Measurements from ENCODE around the gene CFB. TPM values are rescaled to one million over a fixed set of nuclear protein-coding genes. Genes with fewer than 3 reads are reported as not detected.
"Not testable (repeated sequence)": the region's sequence is repeated elsewhere in the genome, so short reads cannot be mapped to it uniquely, and the experiment has no call there.

CFB gene
- total RNA-seq, 4 donors from 2014 or later, result 9.0 to 59.7 (median 39.6) TPM

GRCh38 chr6:31977816-31978431 is 32.0 kb downstream of the CFB start:
- H3K4me1 ChIP-seq, result peaks cover 6 to 9% (median 7%) of the 10 kb centered on the region in 4 donors
- no peak overlapping the region for H3K4me3 ChIP-seq
- H3K27me3 ChIP-seq, result no peaks in the 10 kb centered on the region
- no peak for DNase-seq
- H3K27ac ChIP-seq, result no peak overlapping the region
- intact Hi-C loops (cut with DNase I; ENCODE audit: low total_unique reads) (no loop called here), in situ Hi-C loops (cut with MboI; ENCODE audit: low pct_ligation_motif_present in 1 of 4, low pct_unique_long_range_greater_than_20kb in 1 of 4, low sequenced_read_pairs in 3 of 4) (no loop called here)
- WGBS, 2 donors (ENCODE audit: low coverage in 1 of 2), result 95 to 96% methylated on average over 5 to 12 of the region's 12 CpGs
- no peaks in the 10 kb centered on the region for H3K9me3 ChIP-seq
- no peak for TF ChIP-seq POLR2A (IDR thresholded peaks at IDR 0.05)
- H3K36me3 ChIP-seq, result peaks cover 0 to 5% (median 2%) of the 10 kb centered on the region in 4 donors

GRCh38 chr6:31978831-31979230 is 32.9 kb downstream of the CFB start:
- Histone ChIP-seq H3K4me1 (no peaks in the 10 kb centered on the region), H3K27me3 (no peaks in the 10 kb centered on the region), H3K36me3 (peaks cover 0 to 5% (median 2%) of the 10 kb centered on the region in 4 donors), H3K27ac (no peak overlapping the region), H3K4me3 (no peak overlapping the region), H3K9me3 (no peaks in the 10 kb centered on the region)
- intact Hi-C loops (cut with DNase I; ENCODE audit: low total_unique reads), result no loop called here
- DNase-seq, result no peak
- 91 to 100% methylated on average over 1 to 5 of the region's 5 CpGs for WGBS, 2 donors (ENCODE audit: low coverage in 1 of 2)
- TF ChIP-seq EP300 (IDR thresholded peaks at IDR 0.05; ENCODE audit: low read depth) (no peak), CTCF (IDR thresholded peaks at IDR 0.05) (no peak), POLR2A (IDR thresholded peaks at IDR 0.05) (no peak), POLR2AphosphoS5 (IDR thresholded peaks at IDR 0.05) (no peak)
- in situ Hi-C loops (cut with MboI; ENCODE audit: low pct_ligation_motif_present in 1 of 4, low pct_unique_long_range_greater_than_20kb in 1 of 4, low sequenced_read_pairs in 3 of 4), result no loop called here

GRCh38 chr6:31979238-31979898 is 33.5 kb downstream of the CFB start:
- H3K4me3 ChIP-seq, result no peak overlapping the region
- intact Hi-C loops (cut with DNase I; ENCODE audit: low total_unique reads) (no loop called here), in situ Hi-C loops (cut with MboI; ENCODE audit: low pct_ligation_motif_present in 1 of 4, low pct_unique_long_range_greater_than_20kb in 1 of 4, low sequenced_read_pairs in 3 of 4) (no loop called here)
- no peak overlapping the region for H3K27ac ChIP-seq
- H3K4me1 ChIP-seq, result no peaks in the 10 kb centered on the region
- no peak for TF ChIP-seq EP300 (IDR thresholded peaks at IDR 0.05; ENCODE audit: low read depth)
- WGBS, 2 donors (ENCODE audit: low coverage in 1 of 2), result 95% methylated on average over 3 of the region's 3 CpGs; no CpG with 5 or more reads in 1 of the 2 donors
- H3K27me3 ChIP-seq, result no peaks in the 10 kb centered on the region
- H3K9me3 ChIP-seq, result no peaks in the 10 kb centered on the region
- H3K36me3 ChIP-seq, result peaks cover 0 to 5% (median 2%) of the 10 kb centered on the region in 4 donors
- no peak for DNase-seq

- H3K9me3 ChIP-seq; H3K27ac ChIP-seq; H3K27me3 ChIP-seq; H3K4me3 ChIP-seq; H3K36me3 ChIP-seq; in situ Hi-C loops (cut with MboI; ENCODE audit: low pct_ligation_motif_present in 1 of 4, low pct_unique_long_range_greater_than_20kb in 1 of 4, low sequenced_read_pairs in 3 of 4); intact Hi-C loops (cut with DNase I; ENCODE audit: low total_unique reads); DNase-seq; H3K4me1 ChIP-seq: not testable (repeated sequence)
- 70 to 96% methylated on average over 2 to 5 of the region's 13 CpGs for WGBS, 2 donors (ENCODE audit: low coverage in 1 of 2)
Measured at GRCh38 chr6:31980195-31980876, 34.4 kb downstream of the CFB start.

GRCh38 chr6:31980998-31981397 is 35.1 kb downstream of the CFB start:
- WGBS, 2 donors (ENCODE audit: low coverage in 1 of 2), result no CpG with 5 or more reads among the region's 5 CpGs
- H3K4me1 ChIP-seq; H3K36me3 ChIP-seq; intact Hi-C loops (cut with DNase I; ENCODE audit: low total_unique reads); in situ Hi-C loops (cut with MboI; ENCODE audit: low pct_ligation_motif_present in 1 of 4, low pct_unique_long_range_greater_than_20kb in 1 of 4, low sequenced_read_pairs in 3 of 4); H3K27me3 ChIP-seq; DNase-seq; H3K27ac ChIP-seq; H3K9me3 ChIP-seq; H3K4me3 ChIP-seq: not testable (repeated sequence)

- no CpG with 5 or more reads among the region's 7 CpGs for WGBS, 2 donors (ENCODE audit: low coverage in 1 of 2)
- H3K4me1 ChIP-seq; in situ Hi-C loops (cut with MboI; ENCODE audit: low pct_ligation_motif_present in 1 of 4, low pct_unique_long_range_greater_than_20kb in 1 of 4, low sequenced_read_pairs in 3 of 4); DNase-seq; intact Hi-C loops (cut with DNase I; ENCODE audit: low total_unique reads); H3K9me3 ChIP-seq; H3K4me3 ChIP-seq; H3K27me3 ChIP-seq; H3K27ac ChIP-seq; H3K36me3 ChIP-seq: not testable (repeated sequence)
Measured at GRCh38 chr6:31981744-31982143, 35.8 kb downstream of the CFB start, which contains the start of gene C4A. Gene C4A, plus strand, starts transcription at chr6:31982057. Its CDS starts 51 bp downstream, at chr6:31982108.

- no CpG with 5 or more reads among the region's 10 CpGs for WGBS, 2 donors (ENCODE audit: low coverage in 1 of 2)
- H3K27me3 ChIP-seq; intact Hi-C loops (cut with DNase I; ENCODE audit: low total_unique reads); H3K36me3 ChIP-seq; DNase-seq; H3K4me3 ChIP-seq; H3K4me1 ChIP-seq; H3K27ac ChIP-seq; in situ Hi-C loops (cut with MboI; ENCODE audit: low pct_ligation_motif_present in 1 of 4, low pct_unique_long_range_greater_than_20kb in 1 of 4, low sequenced_read_pairs in 3 of 4); H3K9me3 ChIP-seq: not testable (repeated sequence)
Measured at GRCh38 chr6:31989363-31989762, 43.5 kb downstream of the CFB start.

GRCh38 chr6:31994421-31994820 is 48.5 kb downstream of the CFB start:
- 97% methylated on average over 9 of the region's 14 CpGs; no CpG with 5 or more reads in 1 of the 2 donors for WGBS, 2 donors (ENCODE audit: low coverage in 1 of 2)
- H3K4me3 ChIP-seq; intact Hi-C loops (cut with DNase I; ENCODE audit: low total_unique reads); H3K27me3 ChIP-seq; in situ Hi-C loops (cut with MboI; ENCODE audit: low pct_ligation_motif_present in 1 of 4, low pct_unique_long_range_greater_than_20kb in 1 of 4, low sequenced_read_pairs in 3 of 4); H3K9me3 ChIP-seq; H3K36me3 ChIP-seq; H3K4me1 ChIP-seq; DNase-seq; H3K27ac ChIP-seq: not testable (repeated sequence)

- H3K4me3 ChIP-seq; H3K36me3 ChIP-seq; DNase-seq; intact Hi-C loops (cut with DNase I; ENCODE audit: low total_unique reads); H3K27me3 ChIP-seq; H3K4me1 ChIP-seq; H3K9me3 ChIP-seq; H3K27ac ChIP-seq; in situ Hi-C loops (cut with MboI; ENCODE audit: low pct_ligation_motif_present in 1 of 4, low pct_unique_long_range_greater_than_20kb in 1 of 4, low sequenced_read_pairs in 3 of 4): not testable (repeated sequence)
- WGBS, 2 donors (ENCODE audit: low coverage in 1 of 2), result no CpG with 5 or more reads among the region's 6 CpGs
Measured at GRCh38 chr6:31996385-31996784, 50.5 kb downstream of the CFB start.
